Neutrophil (primary cell): ENCODE results near the gene ANKRD39.

ENCODE experiments used
- H3K27ac ChIP-seq: fragments of 200-600 bp; sonication (generic); 2 replicates; pipeline ENCODE4 v1.5.1; 2016; ENCODE audit warnings: mild to moderate bottlenecking, moderate library complexity
- H3K27me3 ChIP-seq: fragments of 200-600 bp; sonication (generic); 2 replicates; pipeline ENCODE4 v1.6.0; 2016; ENCODE audit warnings: mild to moderate bottlenecking
- H3K36me3 ChIP-seq: fragments of 200-600 bp; sonication (generic); 2 replicates; pipeline ENCODE4 v1.5.1; 2017
- H3K4me1 ChIP-seq, 2 experiments: fragments of 200-600 bp in 1 of 2; sonication (generic) in 1 of 2; 1 replicate in 1 of 2; 2 replicates in 1 of 2; pipeline versions ENCODE4 v1.5.1 to v1.6.1; 2013 to 2016; ENCODE audit warnings: low read depth in 1 of 2, low read length in 1 of 2, mild to moderate bottlenecking in 1 of 2, moderate library complexity in 1 of 2; ENCODE audit not compliant: control insufficient read depth in 1 of 2, insufficient read depth in 1 of 2
- H3K4me3 ChIP-seq, 2 experiments: fragments of 200-600 bp in 1 of 2; sonication (generic) in 1 of 2; 1 replicate in 1 of 2; 2 replicates in 1 of 2; pipeline ENCODE4 v1.5.1; 2013 to 2016; ENCODE audit warnings: low read depth in 1 of 2, low read length in 1 of 2, mild to moderate bottlenecking in 1 of 2, moderate library complexity in 1 of 2
- H3K9me3 ChIP-seq: fragments of 200-600 bp; sonication (generic); 2 replicates; pipeline ENCODE4 v1.5.1; 2016
- CTCF ChIP-seq: fragments of 200-600 bp; sonication (generic); IDR thresholded peaks from 2 replicates; pipeline ENCODE4 v1.5.1; 2016; ENCODE audit warnings: antibody characterized with exemption

ANKRD39 gene

GRCh38 chr2:96838345-96839292 is 19.2 kb downstream of the ANKRD39 start:
- Histone ChIP-seq H3K36me3 (peaks cover 16% of the 10 kb centered on the region), H3K9me3 (no peaks in the 10 kb centered on the region), H3K27ac (no peak overlapping the region), H3K4me3 (no peak overlapping the region), H3K27me3 (peaks cover 9% of the 10 kb centered on the region), H3K4me1 (peaks cover 7 to 10% of the 10 kb centered on the region in 2 experiments)
- no peak for TF ChIP-seq CTCF

GRCh38 chr2:96837575-96837974 is 20.2 kb downstream of the ANKRD39 start:
- peaks cover 9% of the 10 kb centered on the region for H3K27me3 ChIP-seq
- no peak for TF ChIP-seq CTCF
- peaks cover 26% of the 10 kb centered on the region for H3K36me3 ChIP-seq

GRCh38 chr2:96835830-96836229 is 22.0 kb downstream of the ANKRD39 start:
- Histone ChIP-seq H3K9me3 (no peaks in the 10 kb centered on the region), H3K4me1 (peaks cover 7 to 10% of the 10 kb centered on the region in 2 experiments), H3K4me3 (no peak overlapping the region), H3K36me3 (peaks cover 44% of the 10 kb centered on the region), H3K27me3 (peaks cover 9% of the 10 kb centered on the region), H3K27ac (no peak overlapping the region)
- no peak for TF ChIP-seq CTCF

More at GRCh38 chr2:96837575-96837974, 20.2 kb downstream of the ANKRD39 start:
- Histone ChIP-seq H3K9me3 (no peaks in the 10 kb centered on the region), H3K4me3 (no peak overlapping the region), H3K27ac (no peak overlapping the region), H3K4me1 (peaks cover 7 to 10% of the 10 kb centered on the region in 2 experiments)

GRCh38 chr2:96832754-96833507 is 24.9 kb downstream of the ANKRD39 start:
- Histone ChIP-seq H3K27me3 (no peaks in the 10 kb centered on the region), H3K27ac (no peak overlapping the region), H3K9me3 (no peaks in the 10 kb centered on the region), H3K4me3 (no peak overlapping the region), H3K4me1 (no peaks in the 10 kb centered on the region), H3K36me3 (peaks cover 73% of the 10 kb centered on the region)
- TF ChIP-seq CTCF = no peak

GRCh38 chr2:96832408-96832753 is 25.4 kb downstream of the ANKRD39 start:
- Histone ChIP-seq H3K4me1 (no peaks in the 10 kb centered on the region), H3K9me3 (no peaks in the 10 kb centered on the region), H3K27ac (no peak overlapping the region), H3K36me3 (peaks cover 78% of the 10 kb centered on the region), H3K27me3 (no peaks in the 10 kb centered on the region), H3K4me3 (no peak overlapping the region)
- TF ChIP-seq CTCF = no peak
